SH-SY5Y (cell line): ENCODE measurements around the gene MRPL9.

ENCODE experiments used
- GATA2 ChIP-seq: IDR thresholded peaks from 2 replicates; pipeline ENCODE4 v1.6.1; 2011; ENCODE audit warnings: mild to moderate bottlenecking, low read depth, low read length
- GATA3 ChIP-seq: IDR thresholded peaks from 2 replicates; pipeline ENCODE4 v1.6.1; 2011; ENCODE audit warnings: low read depth, mild to moderate bottlenecking, low read length, moderate library complexity

- TF ChIP-seq GATA3 (no peak), GATA2 (no peak)
These were observed 39.4 kb downstream of the MRPL9 start for GRCh38 chr1:151723726-151724370.
